SK-N-SH (cell line): Measurements from ENCODE around the gene TFB1M. TPM values are rescaled to one million over a fixed set of nuclear protein-coding genes. Genes with fewer than 3 reads are reported as not detected.

Experiments used
- CTCF ChIA-PET: fragments of 300-600, 350-600 bp; formaldehyde crosslinking; extraction: SDS; loops from one replicate; lab custom pipeline; 2021; lab: Yijun Ruan, JAX
- POLR2A ChIA-PET: fragments of 350-600 bp; sonication (Branson Sonifier 250); formaldehyde crosslinking; extraction: SDS; loops from one replicate; lab custom pipeline; 2020; ENCODE audit warnings: antibody characterized with exemption, inconsistent platforms; lab: Yijun Ruan, JAX
- DNase-seq: peaks from one replicate; pipeline ENCODE4 v3.0.0; 2012
- H2AFZ ChIP-seq: fragments of 200-600 bp; sonication (generic); 2 replicates; pipeline ENCODE4 v1.8.1; 2016; ENCODE audit warnings: antibody characterized with exemption, mild to moderate bottlenecking, low read depth
- H3F3A ChIP-seq: fragments of 200-600 bp; sonication (generic); replicated peaks from 2 replicates; pipeline ENCODE3; 2016; ENCODE audit warnings: antibody characterized with exemption, mild to moderate bottlenecking; ENCODE audit not compliant: insufficient read depth
- H3K27ac ChIP-seq, 2 experiments: fragments of 200-500 bp in 1 of 2; fragments of 200-600 bp in 1 of 2; sonication (Bioruptor generic) in 1 of 2; sonication (generic), shearing (Covaris generic) in 1 of 2; 2 replicates each; pipeline versions ENCODE4 v1.5.1 to v1.6.1; 2014 to 2016; ENCODE audit warnings: low read depth in 2 of 2, inconsistent platforms in 1 of 2, low read length in 1 of 2, mild to moderate bottlenecking in 1 of 2, mixed read lengths in 1 of 2
- H3K27me3 ChIP-seq: fragments of 200-600 bp; sonication (generic), shearing (Covaris generic); 2 replicates; pipeline ENCODE4 v1.6.1; 2016; ENCODE audit warnings: mixed run types; ENCODE audit not compliant: insufficient read depth
- H3K36me3 ChIP-seq, 2 experiments: fragments of 200-500 bp in 1 of 2; fragments of 200-600 bp in 1 of 2; sonication (Bioruptor generic) in 1 of 2; sonication (generic) in 1 of 2; replicated peaks in 1 of 2; 2 replicates each; pipeline versions ENCODE3 to v1.5.1; 2014 to 2016; ENCODE audit warnings: low read length in 1 of 2, mild to moderate bottlenecking in 1 of 2; ENCODE audit not compliant: insufficient read depth in 2 of 2, control insufficient read depth in 1 of 2
- H3K4me1 ChIP-seq, 2 experiments: fragments of 200-500 bp in 1 of 2; fragments of 200-600 bp in 1 of 2; sonication (Bioruptor generic) in 1 of 2; sonication (generic), shearing (Covaris generic) in 1 of 2; 2 replicates each; pipeline versions ENCODE4 v1.5.1 to v1.6.1; 2014 to 2016; ENCODE audit warnings: low read depth in 1 of 2, low read length in 1 of 2, mixed run types in 1 of 2; ENCODE audit not compliant: insufficient read depth in 2 of 2, control insufficient read depth in 1 of 2
- H3K4me2 ChIP-seq: fragments of 200-600 bp; sonication (generic), shearing (Covaris generic); 2 replicates; pipeline ENCODE4 v1.6.1; 2017; ENCODE audit warnings: mixed run types
- H3K4me3 ChIP-seq, 2 experiments: fragments of 200-500 bp in 1 of 2; fragments of 200-600 bp in 1 of 2; sonication (Bioruptor generic) in 1 of 2; sonication (generic), shearing (Covaris generic) in 1 of 2; 2 replicates each; pipeline versions ENCODE4 v1.5.1 to v1.8.1; 2014 to 2016; ENCODE audit warnings: low read depth in 2 of 2, inconsistent platforms in 1 of 2, low read length in 1 of 2, mild to moderate bottlenecking in 1 of 2, mixed read lengths in 1 of 2, moderate library complexity in 1 of 2
- H3K79me2 ChIP-seq: fragments of 200-600 bp; sonication (generic); 2 replicates; pipeline ENCODE4 v1.8.1; 2017; ENCODE audit warnings: mild to moderate bottlenecking; ENCODE audit not compliant: insufficient read depth
- H3K9ac ChIP-seq: fragments of 200-600 bp; sonication (generic); 2 replicates; pipeline ENCODE4 v1.6.1; 2017; ENCODE audit warnings: mixed run types
- H3K9me2 ChIP-seq: fragments of 200-600 bp; sonication (generic); 2 replicates; pipeline ENCODE4 v1.6.1; 2017; ENCODE audit warnings: mixed run types
- H3K9me3 ChIP-seq: fragments of 200-600 bp; sonication (generic); 2 replicates; pipeline ENCODE4 v1.6.1; 2017; ENCODE audit warnings: mixed run types, mild to moderate bottlenecking, moderate library complexity
- H4K20me1 ChIP-seq: fragments of 200-600 bp; sonication (generic); 2 replicates; pipeline ENCODE4 v1.6.1; 2017; ENCODE audit warnings: mild to moderate bottlenecking, mixed run types; ENCODE audit not compliant: insufficient read depth
- CHD2 ChIP-seq: fragments of 150-350 bp; IDR thresholded peaks from 2 replicates; pipeline ENCODE4 v1.6.1; 2018; ENCODE audit warnings: low read length; ENCODE audit not compliant: partially characterized antibody
- CTCF ChIP-seq: fragments of 200-600 bp; sonication (generic); IDR thresholded peaks from 2 replicates; pipeline ENCODE4 v1.6.1; 2017; ENCODE audit warnings: antibody characterized with exemption, mild to moderate bottlenecking, moderate library complexity
- ELF1 ChIP-seq: IDR thresholded peaks from 2 replicates; pipeline ENCODE4 v1.4.0; 2012
- EP300 ChIP-seq, 2 experiments: IDR thresholded peaks; 2 replicates each; pipeline versions ENCODE4 v1.4.0 to v1.6.1; 2012; ENCODE audit warnings: borderline replicate concordance in 1 of 2, low read depth in 1 of 2, low read length in 1 of 2
- FOXJ3 ChIP-seq: sonication (generic); formaldehyde crosslinking; IDR thresholded peaks from 2 replicates; pipeline ENCODE4 v1.5.1; 2020; ENCODE audit warnings: mild to moderate bottlenecking, missing genetic modification reagents
- GABPA ChIP-seq: IDR thresholded peaks from 2 replicates; pipeline ENCODE4 v1.4.0; 2012; ENCODE audit warnings: low read depth, mild to moderate bottlenecking
- NFIC ChIP-seq: IDR thresholded peaks from 2 replicates; pipeline ENCODE4 v1.4.0; 2012; ENCODE audit warnings: borderline replicate concordance
- RAD21 ChIP-seq: IDR thresholded peaks from 2 replicates; pipeline ENCODE4 v1.6.1; 2012; ENCODE audit warnings: mild to moderate bottlenecking, low read length
- SIN3A ChIP-seq: IDR thresholded peaks from 2 replicates; pipeline ENCODE4 v1.6.1; 2012; ENCODE audit warnings: low read depth, mild to moderate bottlenecking, low read length, moderate library complexity, borderline replicate concordance
- SMC3 ChIP-seq: IDR thresholded peaks from 2 replicates; pipeline ENCODE4 v1.6.1; 2012; ENCODE audit warnings: low read depth, low read length, improper control_type of control experiment
- TEAD4 ChIP-seq: IDR thresholded peaks from 2 replicates; pipeline ENCODE4 v1.4.0; 2012; ENCODE audit warnings: mild to moderate bottlenecking, borderline replicate concordance; ENCODE audit not compliant: insufficient read depth
- WGBS: methylation state at CpG from one replicate; pipeline ENCODE4 v1.1.6; 2017; ENCODE audit warnings: low lambda C conversion rate; 5-methylcytosine and 5-hydroxymethylcytosine counted together
- polyA plus RNA-seq, 3 experiments: library from polyadenylated mRNA; depleted of rRNA; stranded (reverse); fragments of >200 nt; gene quantifications; 2 replicates each; pipeline ENCODE4 v1.2.3, GENCODE V29; 2012
- TF ChIP-seq, protein P1 (sequence below): fragments of 150-350 bp; IDR thresholded peaks from 2 replicates; pipeline ENCODE4 v1.6.1; 2017; ENCODE audit warnings: antibody characterized with exemption, low read length, low read depth, borderline replicate concordance
- TF ChIP-seq, protein P2 (sequence below): IDR thresholded peaks from 2 replicates; pipeline ENCODE4 v1.4.0; 2012; ENCODE audit warnings: low read depth, borderline replicate concordance
- TF ChIP-seq, protein P3 (sequence below): IDR thresholded peaks from 2 replicates; pipeline ENCODE4 v1.4.0; 2012; ENCODE audit warnings: low read depth, borderline replicate concordance

Gene TFB1M
- polyA plus RNA-seq, 1 of the 3 experiments (the other 2 are of a cell fraction) = 28.4 TPM

GRCh38 chr6:155327326-155328073, 13.2 kb upstream of the TFB1M start:
- Histone ChIP-seq H3K27me3 (no peaks in the 10 kb centered on the region), H3K36me3 (no peaks in the 10 kb centered on the region), H3K79me2 (no peaks in the 10 kb centered on the region), H3K4me2 (no peak overlapping the region), H3K4me1 (peaks cover 0 to 9% of the 10 kb centered on the region in 2 experiments; a peak in 1 of 4 replicates), H3K9ac (no peak overlapping the region), H3F3A (no peaks in the 10 kb centered on the region), H3K9me2 (no peaks in the 10 kb centered on the region), H3K27ac (peak overlapping the region in 1 of 2 experiments; percentile 24; a peak in 2 of 4 replicates), H3K4me3 (no peak overlapping the region), H3K9me3 (no peaks in the 10 kb centered on the region), H2AFZ (peak overlapping the region; percentile 72), H4K20me1 (no peaks in the 10 kb centered on the region)
- WGBS = 0% methylated on average over 1 of the region's 1 CpG
- ChIA-PET POLR2A (no interaction called here), CTCF (interaction anchor here (0.7 to 2.4 kb wide), 28 partner anchors 11 to 1548 kb away, joined by 3 to 12 read pairs (median 3); no protein-coding TSS in a partner anchor)
- TF ChIP-seq GABPA (no peak), EP300 (IDR thresholded peaks at IDR 0.05; ENCODE audit: borderline replicate concordance in 1 of 2, low read depth in 1 of 2, low read length in 1 of 2) (0 out of 4 replicates have a peak, but pooled peaks of 1 of the 2 experiments have one; percentile 24), CHD2 (no peak), FOXJ3 (CRISPR knock-in tag) (no peak), NFIC (no peak), SMC3 (peak; percentile 90), CTCF (peak; percentile 76), ELF1 (no peak), RAD21 (peak; percentile 96), TEAD4 (no peak), SIN3A (no peak)
- TF ChIP-seq, protein P1, sequence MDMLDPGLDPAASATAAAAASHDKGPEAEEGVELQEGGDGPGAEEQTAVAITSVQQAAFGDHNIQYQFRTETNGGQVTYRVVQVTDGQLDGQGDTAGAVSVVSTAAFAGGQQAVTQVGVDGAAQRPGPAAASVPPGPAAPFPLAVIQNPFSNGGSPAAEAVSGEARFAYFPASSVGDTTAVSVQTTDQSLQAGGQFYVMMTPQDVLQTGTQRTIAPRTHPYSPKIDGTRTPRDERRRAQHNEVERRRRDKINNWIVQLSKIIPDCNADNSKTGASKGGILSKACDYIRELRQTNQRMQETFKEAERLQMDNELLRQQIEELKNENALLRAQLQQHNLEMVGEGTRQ = no peak
- TF ChIP-seq, protein P2, sequence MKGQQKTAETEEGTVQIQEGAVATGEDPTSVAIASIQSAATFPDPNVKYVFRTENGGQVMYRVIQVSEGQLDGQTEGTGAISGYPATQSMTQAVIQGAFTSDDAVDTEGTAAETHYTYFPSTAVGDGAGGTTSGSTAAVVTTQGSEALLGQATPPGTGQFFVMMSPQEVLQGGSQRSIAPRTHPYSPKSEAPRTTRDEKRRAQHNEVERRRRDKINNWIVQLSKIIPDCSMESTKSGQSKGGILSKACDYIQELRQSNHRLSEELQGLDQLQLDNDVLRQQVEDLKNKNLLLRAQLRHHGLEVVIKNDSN = no peak
- TF ChIP-seq, protein P3, sequence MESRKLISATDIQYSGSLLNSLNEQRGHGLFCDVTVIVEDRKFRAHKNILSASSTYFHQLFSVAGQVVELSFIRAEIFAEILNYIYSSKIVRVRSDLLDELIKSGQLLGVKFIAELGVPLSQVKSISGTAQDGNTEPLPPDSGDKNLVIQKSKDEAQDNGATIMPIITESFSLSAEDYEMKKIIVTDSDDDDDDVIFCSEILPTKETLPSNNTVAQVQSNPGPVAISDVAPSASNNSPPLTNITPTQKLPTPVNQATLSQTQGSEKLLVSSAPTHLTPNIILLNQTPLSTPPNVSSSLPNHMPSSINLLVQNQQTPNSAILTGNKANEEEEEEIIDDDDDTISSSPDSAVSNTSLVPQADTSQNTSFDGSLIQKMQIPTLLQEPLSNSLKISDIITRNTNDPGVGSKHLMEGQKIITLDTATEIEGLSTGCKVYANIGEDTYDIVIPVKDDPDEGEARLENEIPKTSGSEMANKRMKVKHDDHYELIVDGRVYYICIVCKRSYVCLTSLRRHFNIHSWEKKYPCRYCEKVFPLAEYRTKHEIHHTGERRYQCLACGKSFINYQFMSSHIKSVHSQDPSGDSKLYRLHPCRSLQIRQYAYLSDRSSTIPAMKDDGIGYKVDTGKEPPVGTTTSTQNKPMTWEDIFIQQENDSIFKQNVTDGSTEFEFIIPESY = no peak
- DNase-seq = peak; percentile 35
